ENCODE measurements around the gene WASF1.
"Not testable (repeated sequence)": the region's sequence is repeated elsewhere in the genome, so short reads cannot be mapped to it uniquely, and the experiment has no call there.

Gene WASF1

DNA sequence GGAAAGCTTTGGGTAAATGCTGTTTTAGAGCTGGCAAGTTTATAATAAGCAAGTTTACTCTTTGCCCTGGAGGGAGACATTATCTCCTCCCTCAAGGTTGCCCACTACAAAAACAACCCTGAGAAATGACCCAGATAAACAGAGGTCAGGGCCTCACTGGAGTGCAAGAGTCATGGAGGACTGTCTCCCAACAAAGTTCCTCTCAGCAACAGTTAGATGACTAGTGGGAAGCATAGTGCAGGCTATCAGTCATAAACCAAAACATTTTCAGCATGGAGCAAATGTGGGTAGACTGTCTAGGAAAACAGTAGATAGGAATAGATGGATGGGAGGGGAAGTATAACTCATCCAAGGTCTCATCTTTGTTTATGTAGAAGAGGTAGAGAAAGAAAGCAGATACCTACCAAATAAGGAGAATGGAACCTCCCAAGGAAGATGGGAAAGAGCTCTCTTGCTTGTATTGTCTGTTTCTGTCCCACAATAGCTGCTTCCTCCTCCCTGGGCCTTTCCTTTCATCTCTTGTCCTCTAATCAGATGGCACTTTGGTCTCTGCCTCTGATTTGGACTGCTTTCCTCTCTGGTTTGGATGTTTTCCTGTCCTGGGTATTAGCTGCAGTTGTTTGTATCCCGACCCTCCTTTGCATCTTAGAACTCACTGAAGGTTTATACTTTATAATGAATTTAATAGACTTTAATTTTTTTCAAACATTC, 95.4 kb downstream of the WASF1 start:
- DNase-seq: no peak

DNA sequence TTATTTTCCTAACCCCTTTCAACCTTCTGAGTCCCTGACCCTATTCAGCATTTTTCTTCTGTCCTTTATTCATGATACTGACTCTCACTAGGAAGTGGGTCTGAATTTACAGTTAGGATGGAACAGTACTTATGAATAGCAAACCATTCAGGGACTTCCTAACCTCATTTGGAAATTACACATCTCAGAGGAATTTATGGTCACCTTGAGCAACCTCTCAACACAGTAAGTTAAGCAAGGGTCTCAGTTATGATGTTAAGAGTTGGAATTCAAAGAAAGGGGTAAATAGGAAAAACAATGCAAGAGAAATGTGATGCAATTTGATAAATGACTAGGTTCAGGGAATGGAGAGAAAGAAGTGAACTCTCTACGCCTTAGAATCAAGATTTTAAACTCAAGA, 104.1 kb downstream of the WASF1 start:
- no peak for DNase-seq

DNA sequence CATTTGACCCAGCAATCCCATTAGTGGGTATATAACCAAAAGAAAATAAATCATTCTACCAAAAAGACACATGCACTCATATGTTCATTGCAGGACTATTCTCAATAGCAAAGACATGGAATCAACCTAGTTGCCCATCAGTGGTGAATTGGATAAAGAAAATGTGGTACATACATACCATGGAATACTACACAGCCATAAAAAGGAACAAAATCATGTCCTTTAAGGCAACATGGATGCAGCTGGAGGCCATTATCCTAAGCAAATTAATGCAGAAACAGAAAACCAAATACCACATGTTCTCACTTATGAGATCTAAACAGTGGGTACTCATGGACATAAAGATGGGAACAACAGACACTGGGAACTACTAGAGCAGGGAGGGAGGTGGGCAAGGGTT, 106.0 kb downstream of the WASF1 start:
- DNase-seq: not testable (repeated sequence)

DNA sequence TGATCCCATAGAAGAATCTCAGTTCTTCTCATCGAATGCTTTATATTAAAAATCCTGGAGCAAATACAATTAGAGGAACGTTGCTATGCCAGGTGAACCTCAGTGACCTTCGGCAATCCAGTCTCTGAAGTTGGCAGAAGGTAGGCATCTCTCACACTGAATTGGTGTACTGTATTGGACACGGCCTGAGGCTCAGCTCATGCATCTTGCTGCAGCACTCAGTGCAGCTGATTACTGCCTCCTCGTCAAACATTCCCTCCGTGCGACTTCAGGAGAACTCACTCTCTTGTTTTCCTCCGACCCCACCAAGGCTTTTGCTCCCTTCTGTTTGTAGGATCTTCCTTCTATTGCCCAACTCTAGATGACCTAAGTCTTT, 110.9 kb downstream of the WASF1 start:
- no peak for DNase-seq

DNA sequence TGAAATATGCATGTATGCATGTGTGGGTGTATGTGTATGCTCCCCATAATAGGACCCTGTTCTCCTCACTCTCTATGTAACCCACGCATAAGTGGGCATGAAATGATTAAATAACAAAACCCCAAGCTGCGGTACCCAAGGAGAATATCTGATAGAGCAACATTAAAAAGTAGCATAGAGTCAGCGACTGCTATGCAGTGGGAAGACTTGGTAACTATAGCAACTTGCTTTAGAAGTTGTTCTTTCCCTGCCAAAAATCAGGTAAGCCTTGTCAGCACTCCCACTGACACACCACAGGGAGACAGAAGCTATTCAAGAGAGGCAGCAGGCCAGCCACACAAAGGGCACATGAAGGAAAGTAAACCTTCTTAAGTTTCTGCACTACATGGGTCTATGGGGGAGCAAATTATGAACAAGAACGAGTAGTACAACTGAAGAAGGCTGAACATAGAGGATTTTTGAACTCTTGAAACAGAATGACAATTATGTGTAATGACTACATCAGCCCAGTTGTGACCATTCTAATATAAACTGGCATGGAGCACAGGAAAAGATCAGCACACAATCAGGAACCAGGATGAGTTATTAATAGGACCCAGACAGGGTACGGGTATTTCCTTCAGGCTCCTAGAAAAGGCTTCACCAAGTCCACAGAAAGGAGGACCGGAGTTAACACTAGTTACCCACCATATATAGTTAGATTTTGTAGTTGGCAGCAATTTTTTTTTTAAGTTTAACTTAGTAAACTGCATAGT, 111.5 kb downstream of the WASF1 start:
- DNase-seq: no peak

DNA sequence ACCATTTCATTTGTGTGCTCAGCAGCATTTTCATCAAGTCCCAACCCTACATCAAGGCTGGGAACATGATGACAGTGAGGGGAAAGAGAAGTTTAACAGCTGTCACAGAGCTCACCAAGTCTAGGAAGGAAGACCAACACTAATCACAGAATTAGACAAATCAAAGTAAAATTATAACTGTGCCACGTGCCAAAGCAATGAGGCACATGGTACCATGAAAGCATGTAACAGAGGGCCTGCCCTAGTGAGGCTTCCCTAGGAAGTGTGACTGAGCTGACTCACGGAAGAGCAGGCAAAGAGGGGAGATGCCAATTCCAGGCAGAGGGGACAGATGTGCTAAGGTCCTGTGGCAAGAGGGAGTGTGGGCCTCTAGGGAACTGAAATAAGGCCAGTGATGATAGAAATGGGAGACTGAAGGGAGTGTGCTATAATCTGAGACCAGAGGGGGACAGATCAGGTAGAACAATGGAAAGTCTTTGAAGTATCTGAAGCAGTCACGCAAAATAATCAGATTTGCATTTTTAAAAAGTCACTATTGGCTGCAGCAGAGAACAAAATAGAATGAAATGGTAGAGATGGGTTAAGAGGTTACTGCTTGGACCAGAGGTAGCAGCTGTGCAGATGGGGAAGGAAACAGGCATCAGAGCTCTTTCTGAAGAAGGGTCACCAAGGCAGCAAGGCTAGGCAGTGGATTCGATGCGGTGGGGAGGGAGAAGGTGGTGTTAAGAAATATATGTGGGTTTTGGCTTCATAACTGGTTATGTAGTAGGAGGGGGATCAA, 114.5 kb downstream of the WASF1 start:
- no peak for DNase-seq

DNA sequence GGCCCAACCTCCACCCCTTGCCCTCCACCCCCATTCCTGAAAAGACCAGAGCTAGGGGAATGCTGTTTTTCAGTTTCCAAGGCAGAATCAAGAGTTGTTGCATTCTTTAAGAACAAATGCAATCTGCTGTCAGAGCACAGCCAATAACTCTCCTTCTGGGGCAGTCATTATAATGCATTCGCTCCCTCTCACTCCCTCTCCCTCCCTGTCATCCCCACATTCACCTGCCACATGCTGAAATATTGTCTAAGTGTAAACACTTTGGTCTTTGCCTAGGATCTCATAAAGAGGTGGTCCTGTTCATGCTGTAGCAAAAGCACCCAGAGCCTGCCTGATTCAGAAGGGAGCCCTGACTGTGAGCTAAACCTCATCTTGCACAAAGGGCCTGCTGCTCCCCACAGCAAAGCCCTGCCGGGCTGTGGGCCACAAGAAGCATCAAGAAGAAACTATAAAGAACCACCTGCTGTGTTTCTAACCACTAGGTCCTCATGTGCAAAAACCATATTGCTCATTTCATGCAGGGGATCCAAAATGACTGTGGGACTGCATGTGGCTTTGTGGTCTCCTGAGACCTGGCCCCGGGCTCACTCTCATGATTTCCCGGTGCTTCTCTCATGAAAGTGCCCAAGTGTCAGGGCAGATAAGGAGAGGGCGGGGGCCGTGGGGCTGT, 115.7 kb downstream of the WASF1 start:
- no peak for DNase-seq

DNA sequence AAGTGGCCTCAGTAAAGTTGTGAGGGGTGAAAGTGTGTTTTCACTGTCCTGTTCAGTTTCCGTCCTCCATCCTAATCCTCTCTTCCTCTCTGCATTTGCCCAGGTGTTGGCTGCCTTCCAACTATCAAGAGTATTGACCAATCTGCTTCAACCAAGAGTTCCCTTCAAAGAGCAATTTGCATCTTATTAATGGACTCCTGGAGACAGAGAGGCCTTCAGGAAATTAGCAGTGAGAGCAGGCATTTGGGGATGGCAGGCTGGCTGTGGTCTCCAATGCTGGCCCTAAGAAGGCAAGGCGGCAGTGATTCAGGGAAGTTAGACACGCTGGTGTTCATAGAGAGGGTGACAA, 124.1 kb downstream of the WASF1 start:
- DNase-seq: no peak

DNA sequence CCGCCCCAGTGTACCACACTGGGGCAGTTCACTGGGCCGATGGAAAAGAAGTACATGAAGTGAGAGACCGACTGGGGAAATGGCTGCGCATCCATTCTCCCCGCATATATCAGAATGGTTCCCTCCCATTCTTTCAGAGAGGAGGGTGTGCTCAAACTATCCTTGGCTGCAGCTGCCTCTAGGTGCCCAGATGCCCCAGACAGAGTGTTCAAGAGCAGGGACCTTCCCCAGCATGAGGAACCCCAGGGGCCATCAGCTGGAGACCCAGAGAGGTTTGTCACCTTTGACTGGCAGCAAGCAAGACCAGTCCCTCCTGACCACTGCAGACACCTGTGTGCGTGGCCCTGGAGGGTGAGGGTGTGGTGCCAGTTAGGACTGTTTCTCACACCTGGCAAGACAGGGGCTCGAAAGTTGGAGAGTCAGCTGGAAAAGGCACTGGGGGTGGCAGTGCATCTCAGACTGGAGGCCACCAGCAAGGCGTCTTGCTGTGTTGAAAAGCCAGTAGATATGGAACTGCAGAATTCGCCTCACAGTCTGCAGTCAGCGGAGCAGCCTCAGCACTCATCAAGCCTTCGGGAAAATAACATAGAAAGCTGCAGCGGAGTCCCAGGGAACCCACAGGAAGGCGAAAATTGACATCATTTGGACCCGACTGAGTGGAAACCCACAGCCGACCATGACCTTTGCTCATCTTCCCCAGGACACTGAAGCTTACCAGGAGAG, 124.6 kb downstream of the WASF1 start:
- no peak for DNase-seq

DNA sequence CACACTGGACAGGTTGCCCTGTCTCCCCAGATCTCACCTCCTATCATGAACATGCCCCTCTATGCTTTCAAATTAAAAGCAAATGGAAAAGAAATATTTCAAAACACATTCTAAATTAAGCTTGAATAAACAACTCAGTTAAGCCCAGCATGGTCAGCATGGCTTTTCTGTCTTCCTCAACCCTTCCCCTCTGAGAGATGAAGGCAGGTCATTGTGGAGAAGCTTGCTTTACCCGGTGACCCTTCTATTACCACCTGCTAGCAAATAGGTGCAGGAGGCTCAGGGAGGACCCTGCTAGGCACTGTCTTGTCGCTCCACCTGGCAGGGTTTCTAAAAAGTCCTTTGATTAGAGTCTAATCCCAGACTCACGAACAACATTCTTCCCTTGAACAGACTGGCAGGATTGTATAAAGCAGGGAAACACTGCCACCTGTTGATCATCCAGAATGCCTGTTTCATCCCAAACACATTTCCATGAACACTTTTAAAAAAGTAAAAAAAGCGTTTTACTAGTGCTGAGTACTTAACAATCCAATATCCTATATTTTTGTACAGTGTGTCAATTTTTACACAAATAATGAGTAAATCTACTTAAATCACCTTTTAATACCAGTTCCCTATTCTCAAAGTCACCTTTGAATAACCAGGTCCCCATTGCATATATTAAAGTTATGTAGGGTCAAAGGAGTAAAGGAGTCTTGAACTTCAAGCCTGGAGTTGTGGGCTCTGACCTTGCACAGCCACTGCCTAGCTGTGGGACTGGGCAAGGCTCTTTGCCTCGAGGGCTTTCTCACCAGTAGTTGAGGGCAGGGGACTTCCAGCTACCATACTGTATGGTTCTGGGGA, 125.9 kb downstream of the WASF1 start:
- no peak for DNase-seq

DNA sequence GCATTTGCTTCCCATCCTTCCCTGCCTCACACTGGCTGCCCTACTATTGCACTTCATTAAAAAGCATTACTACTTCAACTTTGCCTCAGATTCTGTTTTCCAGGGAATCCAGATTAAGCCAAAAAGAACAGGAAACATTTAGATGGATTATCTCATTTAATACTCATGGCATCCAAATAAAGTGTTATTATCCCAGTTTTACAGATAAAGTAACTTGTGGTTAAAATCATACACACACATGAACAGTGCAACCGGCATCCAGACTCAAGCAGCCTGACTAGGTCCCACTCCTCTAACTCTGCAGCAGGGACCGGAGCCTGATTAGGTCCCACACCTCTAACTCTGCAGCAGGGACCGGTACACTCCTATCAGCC, 129.0 kb downstream of the WASF1 start:
- no peak for DNase-seq
